GM21367 (cell line): ENCODE measurements around the gene SCN1B.
"Not testable (repeated sequence)": the region's sequence is repeated elsewhere in the genome, so short reads cannot be mapped to it uniquely, and the experiment has no call there.

Experiments used
- ATAC-seq: cut with Tn5 transposase; IDR thresholded peaks from one replicate; pipeline ENCODE4 v1.9.1; 2021; ENCODE audit not compliant: unreplicated experiment

SCN1B gene

GRCh38 chr19:35000647-35001501 is 29.4 kb upstream of the SCN1B start:
- no peak for ATAC-seq

DNA sequence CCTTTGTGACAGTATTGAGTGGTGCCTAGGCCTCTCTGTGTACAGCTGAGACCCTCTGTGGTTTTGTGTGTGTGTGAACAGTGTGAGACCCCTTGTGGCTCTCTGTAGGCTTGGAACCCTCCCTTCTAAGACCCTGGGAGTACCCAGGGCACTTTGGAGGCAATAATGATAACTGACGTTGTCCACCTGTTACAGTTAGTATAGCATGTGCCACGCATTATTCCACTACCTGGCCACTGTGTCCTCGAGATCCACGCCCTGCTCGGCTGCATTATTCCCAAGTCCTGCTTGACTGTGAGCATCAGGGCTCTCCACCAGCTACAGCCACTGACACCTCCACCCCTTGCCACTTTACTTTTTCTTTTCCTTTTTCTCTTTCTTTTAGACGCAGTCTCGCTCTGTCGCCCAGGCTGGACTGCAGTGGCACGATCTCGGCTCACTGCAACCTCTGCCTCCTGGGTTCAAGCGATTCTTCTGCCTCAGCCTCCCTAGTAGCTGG is 28.2 kb upstream of the SCN1B start:
- no peak for ATAC-seq

GRCh38 chr19:35004517-35005255 is 25.6 kb upstream of the SCN1B start:
- no peak for ATAC-seq

GRCh38 chr19:35005256-35005977 is 24.9 kb upstream of the SCN1B start:
- ATAC-seq: no peak

DNA sequence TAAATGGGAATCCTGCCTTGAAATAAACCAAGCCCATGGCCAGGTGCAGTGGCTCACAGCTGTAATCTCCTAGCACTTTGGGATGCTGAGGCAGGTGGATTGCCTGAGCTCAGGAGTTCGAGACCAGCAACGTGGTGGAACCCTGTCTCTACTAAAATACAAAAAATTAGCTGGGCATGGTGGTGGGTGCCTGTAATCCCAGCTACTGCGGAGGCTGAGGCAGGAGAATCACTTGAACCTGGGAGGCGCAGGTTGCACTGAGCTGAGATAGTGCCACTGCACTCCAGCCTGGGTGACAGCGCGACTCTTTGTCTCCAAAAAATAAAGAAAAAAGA is 24.3 kb upstream of the SCN1B start:
- ATAC-seq: not testable (repeated sequence)

DNA sequence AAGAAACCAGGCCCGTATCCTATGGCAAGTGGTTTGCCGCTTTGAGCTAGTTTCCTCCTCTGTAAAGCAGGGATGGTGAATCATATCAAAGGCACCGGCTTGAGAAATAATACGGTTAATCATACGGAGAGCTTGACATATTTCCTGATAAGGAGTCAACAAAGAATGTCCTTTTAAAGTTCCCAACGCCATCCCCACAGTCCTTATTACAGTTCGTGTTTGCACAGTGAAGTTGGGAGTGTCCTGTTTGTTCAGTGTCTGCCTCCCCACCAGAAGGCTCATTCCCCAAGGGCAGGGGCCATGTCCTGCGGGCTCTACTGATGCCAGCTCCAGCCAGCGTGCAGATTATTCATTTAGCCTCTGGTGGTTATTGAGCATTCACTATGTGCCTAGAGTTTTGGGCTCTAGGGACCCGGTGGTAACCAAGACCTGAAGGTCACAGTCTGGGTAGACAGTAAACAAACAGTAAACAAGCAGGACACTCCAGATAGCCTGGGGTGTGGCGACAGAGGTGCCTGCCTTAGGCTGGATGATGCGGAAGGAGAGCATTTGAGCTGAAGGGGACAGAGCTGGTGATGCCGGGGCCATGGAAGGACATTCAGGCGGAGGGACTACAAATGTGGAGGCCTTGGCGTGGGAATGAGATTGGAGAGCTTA is 23.8 kb upstream of the SCN1B start:
- no peak for ATAC-seq

- ATAC-seq: no peak
Measured at GRCh38 chr19:35006999-35007365, 23.3 kb upstream of the SCN1B start.

DNA sequence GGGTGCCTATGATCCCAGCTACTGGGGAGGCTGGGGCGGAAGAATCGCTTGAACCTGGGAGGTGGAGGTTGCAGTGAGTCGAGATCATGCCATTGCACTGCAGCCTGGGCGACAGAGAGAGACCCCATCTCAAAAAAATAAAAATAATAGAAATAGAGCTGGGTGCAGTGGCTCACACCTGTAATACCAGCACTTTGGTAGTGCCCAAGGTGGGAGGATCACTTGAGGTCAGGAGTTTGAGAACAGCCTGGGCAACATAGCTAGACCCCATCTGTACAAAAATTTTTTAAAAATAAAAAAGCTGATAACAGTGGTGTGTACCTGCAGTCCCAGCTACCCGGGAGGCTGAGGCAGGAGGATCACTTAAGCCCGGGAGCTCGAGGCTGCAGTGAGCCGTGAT is 22.8 kb upstream of the SCN1B start:
- not testable (repeated sequence) for ATAC-seq

DNA sequence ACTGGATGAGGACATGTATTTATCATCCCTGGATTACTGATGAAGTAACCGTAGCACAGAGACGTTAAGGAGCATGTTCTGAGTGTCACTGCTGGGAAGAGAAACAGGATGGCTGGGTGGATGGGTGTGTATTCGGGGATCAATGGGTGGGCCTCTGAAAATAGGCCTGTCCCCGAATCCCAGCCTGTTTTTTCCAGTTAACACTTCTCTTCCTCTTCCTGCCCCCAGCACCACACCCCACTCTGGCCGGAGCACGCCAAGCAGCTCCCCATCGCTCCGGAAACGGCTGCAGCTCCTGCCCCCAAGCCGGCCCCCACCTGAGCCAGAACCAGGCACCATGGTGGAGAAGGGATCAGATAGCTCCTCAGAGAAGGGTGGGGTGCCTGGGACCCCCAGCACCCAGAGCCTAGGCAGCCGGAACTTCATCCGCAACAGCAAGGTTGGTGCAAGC is 21.4 kb upstream of the SCN1B start:
- ATAC-seq: no peak

- no peak for ATAC-seq
Measured at GRCh38 chr19:35009424-35010415, 20.6 kb upstream of the SCN1B start.

- ATAC-seq: no peak
Measured at GRCh38 chr19:35011091-35011689, 19.1 kb upstream of the SCN1B start.

- no peak for ATAC-seq
Measured at GRCh38 chr19:35011737-35012682, 18.3 kb upstream of the SCN1B start.

GRCh38 chr19:35013041-35013819 is 17.0 kb upstream of the SCN1B start:
- ATAC-seq: no peak

DNA sequence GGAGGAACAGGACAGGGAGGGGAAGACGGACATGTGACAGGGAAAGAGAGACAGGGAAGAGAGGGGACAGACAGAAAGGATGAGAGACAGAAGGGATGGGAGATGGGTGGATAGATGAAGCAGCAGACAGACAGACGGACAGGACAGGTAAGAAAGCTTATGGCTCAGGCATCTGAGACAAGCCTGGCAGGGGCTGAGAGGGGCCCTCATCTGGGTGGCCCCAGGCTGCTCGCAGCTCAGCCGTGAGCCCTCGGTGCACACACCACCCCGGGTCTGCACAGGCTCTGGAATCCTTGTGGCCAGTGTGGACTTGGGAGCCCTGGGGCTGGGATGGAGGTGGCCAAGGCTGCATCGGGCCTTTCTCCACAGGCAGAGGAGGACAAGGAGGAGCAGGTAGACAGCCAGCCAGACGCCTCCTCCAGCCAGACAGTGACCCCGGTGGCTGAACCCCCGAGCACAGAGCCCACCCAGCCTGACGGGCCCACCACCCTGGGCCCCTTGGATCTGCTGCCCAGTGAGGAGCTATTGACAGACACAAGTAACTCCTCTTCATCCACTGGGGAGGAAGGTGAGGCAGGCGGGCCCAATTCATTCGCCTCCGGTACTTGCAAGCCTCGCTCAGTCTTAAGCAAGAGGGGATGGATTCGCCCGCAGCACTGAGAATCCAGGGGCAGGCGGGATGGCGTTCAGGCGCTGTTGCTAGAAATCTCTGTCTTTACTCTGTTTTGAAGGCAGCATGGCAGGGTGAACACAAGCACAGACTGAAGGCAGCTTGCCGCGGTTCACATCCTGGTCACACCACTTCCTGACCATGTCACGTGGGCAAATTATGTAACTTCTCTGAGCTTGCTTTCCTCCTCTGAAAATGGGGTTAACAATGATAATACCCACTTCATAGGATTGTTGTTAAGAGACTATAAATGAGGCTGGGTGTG is 16.2 kb upstream of the SCN1B start:
- no peak for ATAC-seq

DNA sequence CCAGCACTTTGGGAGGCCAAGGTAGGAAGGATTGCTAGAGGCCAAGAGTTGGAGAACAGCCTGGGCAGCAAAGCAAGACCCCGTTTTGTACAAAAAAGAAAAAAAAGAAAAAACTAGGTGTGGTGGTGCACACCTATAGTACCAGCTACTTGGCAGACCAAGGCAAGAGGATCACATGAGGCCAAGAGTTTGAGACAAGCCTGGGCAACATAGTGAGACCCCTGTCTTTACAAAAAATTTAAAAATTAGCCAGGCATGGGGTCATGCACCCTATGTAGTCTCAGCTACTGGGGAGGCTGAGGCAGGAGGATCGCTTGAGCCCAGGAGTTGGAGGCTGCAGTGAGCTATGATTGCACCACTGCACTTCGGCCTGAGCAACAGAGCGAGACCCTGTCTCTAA is 15.5 kb upstream of the SCN1B start:
- ATAC-seq: not testable (repeated sequence)

- no peak for ATAC-seq
Measured at GRCh38 chr19:35015270-35015953, 14.9 kb upstream of the SCN1B start.
